NT2/D1 (cell line): ENCODE data around the gene PIK3CB.

ENCODE experiments used
- SUZ12 ChIP-seq: IDR thresholded peaks from 2 replicates; pipeline ENCODE4 v1.6.1; 2011; ENCODE audit not compliant: insufficient read length, insufficient read depth; ENCODE audit errors: extremely low read depth
- YY1 ChIP-seq: IDR thresholded peaks from 2 replicates; pipeline ENCODE4 v1.6.1; 2011; ENCODE audit not compliant: insufficient read length, insufficient read depth

DNA sequence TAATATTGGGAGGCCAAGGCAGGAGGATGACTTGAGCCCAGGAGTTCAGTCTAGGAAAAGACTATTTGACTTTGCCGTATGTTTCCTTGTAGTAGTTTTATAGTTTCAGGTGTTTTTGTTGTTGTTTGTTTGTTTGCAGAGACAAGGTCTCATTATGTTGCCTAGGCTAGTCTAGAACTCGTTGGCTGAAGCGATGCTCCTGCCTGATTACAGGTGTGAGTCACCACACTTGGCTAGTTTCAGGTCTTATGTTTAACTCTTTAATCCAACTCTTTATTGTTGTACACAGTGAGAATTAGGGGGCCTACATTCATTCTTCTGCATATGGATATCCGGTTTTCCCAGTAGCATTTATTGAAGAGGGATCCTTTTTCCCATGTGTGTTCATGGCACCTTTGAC is 194.2 kb downstream of the PIK3CB start:
- TF ChIP-seq YY1 (no peak), SUZ12 (no peak)
